Pons (tissue), 1 donor: ENCODE measurements around the gene RAB11FIP3.
"Not testable (repeated sequence)": the region's sequence is repeated elsewhere in the genome, so short reads cannot be mapped to it uniquely, and the experiment has no call there.

Experiments
- DNase-seq: peaks from one replicate; pipeline ENCODE4 v3.0.0-alpha.2; 2016; ENCODE audit warnings: low spot score

Gene RAB11FIP3

DNA sequence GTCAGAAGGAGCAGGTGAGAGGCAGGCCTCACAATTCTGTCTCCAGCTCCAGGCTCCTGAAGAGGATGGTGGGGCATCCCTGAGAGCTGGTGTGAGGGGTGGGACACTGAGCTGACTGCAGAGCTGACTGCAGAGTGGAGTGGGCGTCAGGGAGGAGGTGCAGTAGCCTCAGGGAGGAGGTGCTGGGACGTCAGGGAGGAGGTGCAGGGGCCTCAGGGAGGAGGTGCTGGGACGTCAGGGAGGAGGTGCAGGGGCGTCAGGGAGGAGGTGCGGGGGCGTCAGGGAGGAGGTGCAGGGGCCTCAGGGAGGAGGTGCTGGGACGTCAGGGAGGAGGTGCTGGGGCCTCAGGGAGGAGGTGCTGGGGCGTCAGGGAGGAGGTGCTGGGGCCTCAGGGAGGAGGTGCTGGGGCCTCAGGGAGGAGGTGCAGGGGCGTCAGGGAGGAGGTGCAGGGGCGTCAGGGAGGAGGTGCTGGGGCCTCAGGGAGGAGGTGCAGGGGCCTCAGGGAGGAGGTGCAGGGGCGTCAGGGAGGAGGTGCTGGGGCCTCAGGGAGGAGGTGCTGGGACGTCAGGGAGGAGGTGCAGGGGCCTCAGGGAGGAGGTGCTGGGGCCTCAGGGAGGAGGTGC, 41.9 kb downstream of the RAB11FIP3 start:
- DNase-seq = not testable (repeated sequence)

DNA sequence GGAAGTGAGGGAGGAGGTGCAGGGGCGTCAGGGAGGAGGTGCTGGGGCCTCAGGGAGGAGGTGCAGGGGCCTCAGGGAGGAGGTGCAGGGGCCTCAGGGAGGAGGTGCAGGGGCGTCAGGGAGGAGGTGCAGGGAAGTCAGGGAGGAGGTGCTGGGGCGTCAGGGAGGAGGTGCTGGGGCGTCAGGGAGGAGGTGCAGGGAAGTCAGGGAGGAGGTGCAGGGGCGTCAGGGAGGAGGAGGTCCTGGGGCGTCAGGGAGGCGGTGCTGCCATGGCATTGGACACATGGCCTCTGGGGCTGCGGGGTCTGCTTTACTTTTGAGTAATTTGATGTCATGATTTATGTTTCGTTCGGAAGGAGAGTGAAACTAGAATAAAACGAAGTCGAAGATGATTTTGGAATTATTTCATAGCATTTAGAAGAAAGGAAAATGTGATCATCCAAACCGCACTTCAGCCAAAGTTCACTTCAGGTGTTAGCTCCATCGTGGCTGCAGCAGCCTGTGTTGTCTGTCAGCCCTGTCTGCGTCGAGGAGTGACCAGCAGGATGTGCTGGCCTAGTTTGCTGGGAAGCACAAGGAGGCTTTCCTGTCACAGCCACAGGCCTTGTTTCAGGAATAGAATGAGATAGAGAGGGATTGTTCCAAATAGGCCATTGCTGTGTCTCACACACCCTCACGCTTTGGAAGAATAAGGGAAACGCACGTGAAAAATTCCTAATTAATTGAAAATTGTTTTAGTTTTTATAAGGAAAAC, 42.8 kb downstream of the RAB11FIP3 start:
- DNase-seq = peak; percentile 81

DNA sequence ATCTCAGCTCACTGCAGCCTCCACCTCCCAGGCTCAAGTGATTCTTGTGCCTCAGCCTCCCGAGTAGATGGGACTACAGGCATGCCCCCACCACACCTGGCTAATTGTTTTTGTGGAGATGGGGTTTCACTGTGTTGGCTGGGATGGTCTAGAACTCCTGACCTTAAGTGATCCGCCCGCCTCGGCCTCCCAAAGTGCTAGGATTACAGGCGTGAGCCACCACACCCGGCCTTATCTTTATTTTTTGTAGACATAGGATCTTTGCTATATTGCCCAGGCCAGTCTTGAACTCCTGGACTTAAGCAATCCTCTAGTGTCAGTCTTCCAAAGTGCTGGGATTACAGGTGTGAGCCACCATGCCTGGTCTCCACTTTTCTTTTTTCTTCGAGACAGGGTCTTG, 44.0 kb downstream of the RAB11FIP3 start:
- DNase-seq = not testable (repeated sequence)

DNA sequence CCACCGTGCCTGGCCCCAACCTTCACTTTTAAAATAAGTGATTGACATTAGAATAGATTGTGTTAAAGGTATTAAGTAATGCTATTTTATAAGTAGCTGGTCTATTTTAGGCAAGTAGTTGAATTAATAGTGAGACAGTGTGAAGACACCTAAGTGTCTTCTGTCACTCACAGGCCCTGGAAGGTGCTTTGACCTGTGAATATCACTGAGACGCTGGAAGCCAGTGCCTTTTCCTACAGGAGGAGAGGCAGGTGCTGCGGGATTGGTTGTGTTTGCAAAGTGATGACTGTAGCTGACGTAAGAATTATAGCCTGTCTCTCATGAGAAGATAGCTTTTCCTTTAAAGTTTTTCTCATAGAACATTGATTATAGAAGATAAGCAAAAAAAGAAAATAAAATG, 45.0 kb downstream of the RAB11FIP3 start:
- DNase-seq = no peak

DNA sequence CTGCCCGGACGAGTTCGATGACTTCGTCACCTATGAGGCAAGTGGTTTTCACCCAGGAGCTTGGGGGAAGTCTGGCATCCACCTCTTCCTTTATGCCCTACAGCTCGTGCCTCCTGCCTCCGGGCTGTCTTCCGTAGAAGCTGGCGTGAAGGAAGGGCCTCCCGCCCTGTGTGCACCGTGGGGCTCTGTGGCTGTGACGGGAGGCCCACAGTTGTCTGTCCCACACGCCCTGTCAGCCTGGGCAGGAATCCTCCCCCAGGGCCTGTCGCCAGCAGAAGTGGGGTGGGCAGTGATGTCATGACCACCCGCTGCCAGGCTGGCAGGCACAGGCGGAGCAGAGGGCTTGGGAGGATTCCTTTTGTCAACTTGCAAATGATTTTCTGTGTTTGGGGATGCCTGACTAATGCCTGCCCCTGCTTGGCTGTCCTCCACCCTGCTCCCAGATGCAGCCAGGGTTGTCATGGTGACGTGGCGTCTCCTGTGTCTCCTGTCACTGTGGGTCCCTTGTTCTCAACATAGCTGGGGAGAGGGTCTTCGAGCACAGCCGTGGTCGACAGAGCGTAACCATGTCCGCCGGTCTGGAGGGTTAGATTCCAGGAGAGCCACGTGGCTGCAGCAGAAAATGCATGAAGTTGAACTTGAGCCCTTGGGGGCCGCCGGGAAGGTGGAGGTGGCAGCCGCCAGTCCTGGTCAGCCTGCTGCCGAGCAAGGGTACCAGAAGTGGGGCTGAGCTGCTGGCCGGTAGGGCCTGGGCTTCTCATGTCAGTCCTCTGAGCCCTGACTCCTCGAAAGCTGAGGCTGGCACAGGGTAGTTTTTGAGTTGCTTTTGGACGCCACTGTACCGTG, 46.1 kb downstream of the RAB11FIP3 start:
- peak; percentile 96 for DNase-seq

DNA sequence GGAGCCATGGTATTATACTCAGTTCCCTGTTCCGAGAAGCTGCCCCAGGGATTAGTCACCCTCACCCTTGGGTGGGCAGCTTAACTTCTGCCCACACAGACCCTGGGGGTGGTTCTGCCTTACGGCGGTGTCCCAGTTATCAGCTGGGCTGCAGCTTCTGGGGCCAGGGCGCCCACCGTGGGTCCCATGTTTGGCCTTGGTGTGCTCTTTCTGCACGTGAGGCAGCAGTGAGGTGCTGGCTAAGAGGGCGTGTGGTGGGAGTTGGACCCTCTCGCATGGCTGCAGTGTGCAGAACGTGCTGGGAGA, 46.7 kb downstream of the RAB11FIP3 start:
- DNase-seq = no peak

DNA sequence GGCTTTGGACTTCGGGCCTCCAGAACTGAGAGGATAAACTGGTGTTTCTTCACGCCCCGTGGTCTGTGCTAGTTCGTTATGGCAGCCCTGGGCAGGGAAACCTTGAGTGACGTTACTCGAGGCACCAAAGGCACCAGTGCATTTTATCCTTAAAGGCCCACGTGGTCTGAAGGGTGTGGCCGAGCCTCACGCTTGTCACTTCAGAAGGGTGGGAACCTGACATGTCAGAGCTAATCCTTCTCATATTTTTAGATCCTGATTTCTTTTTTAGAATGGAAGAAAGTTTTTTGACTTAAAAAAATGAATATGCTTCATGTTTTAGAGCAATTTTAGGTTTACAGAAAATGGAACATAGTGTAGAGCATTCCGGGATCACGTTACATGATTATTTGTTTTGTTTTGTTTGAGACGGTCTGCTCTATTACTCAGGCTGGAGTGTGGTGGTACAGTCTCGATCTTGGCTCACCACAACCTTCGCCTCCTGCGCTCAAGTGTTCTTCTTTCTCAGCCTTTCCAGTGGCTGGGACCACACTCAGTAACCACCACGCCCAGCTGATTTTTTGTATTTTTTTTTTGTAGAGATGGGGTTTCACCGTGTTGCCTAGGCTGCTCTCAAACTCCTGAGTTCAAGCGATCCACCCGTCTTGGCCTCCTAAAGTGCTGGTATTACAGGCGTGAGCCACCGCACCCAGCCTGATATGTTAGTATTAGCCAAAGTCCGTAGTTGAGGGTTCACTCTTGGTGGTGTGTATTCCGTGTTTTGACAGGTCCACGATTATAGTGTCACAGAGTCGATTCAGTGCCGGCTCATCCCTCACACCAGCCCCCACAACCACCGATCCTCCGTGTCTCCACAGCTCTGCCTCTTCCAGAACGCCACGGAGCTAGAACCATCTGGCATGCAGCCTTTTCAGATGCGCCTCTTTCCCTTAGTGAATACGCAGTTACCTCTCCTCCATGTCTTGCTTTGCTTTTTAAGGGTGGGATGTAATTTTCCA, 47.9 kb downstream of the RAB11FIP3 start:
- DNase-seq = no peak

DNA sequence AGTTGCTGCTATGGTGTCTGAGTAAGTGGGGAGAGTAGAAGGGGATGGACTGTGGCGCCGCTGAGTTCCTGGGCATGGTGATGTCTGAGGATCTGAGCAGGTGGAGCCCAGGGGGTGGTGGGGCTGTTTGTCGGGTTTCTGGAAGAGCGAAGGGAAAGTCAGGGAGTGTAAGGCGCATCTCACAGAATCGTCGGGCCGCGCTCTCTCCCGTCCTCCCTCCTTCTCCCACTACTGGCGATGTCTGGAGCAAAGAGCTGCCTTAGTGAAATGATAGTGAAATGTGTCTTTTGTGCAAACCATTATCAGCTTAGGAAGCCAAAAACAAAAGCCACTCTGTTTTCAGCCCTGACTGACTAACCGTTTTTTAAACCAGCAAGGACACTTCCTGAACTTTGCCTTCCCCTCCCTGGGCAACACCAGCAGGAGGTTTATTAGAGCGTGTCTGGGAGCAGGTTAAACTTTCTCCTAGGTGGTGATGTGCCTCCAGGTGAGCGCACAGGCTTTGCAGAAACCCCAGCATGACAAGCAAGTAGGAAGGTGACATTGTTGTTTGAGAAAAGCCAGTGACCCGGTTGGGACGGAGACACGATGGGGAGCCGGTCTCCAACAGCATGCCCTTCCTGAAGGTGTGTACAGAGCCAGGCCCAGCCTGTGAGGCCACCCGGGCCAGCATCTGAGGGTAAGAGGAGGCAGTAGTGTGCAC, 49.1 kb downstream of the RAB11FIP3 start:
- peak; percentile 88 for DNase-seq

DNA sequence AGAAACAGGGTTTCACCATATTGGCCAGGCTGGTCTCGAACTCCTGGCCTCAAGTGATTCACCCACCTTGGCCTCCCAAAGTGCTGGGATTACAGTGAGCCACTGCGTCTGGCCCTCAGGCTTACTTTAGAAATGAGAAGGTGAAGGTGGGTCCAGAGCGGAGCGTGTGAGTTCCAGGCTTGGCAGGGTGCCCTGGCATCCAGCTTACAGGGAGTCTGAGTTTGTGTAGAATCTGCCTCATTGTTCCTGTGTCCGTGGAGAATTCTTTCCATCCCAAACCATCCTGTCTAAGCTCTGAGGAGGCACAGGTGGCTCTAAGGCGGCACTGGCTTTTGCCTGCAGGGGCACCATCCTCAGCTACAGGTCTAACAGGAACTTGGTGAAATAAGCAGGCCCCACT, 50.6 kb downstream of the RAB11FIP3 start:
- no peak for DNase-seq

DNA sequence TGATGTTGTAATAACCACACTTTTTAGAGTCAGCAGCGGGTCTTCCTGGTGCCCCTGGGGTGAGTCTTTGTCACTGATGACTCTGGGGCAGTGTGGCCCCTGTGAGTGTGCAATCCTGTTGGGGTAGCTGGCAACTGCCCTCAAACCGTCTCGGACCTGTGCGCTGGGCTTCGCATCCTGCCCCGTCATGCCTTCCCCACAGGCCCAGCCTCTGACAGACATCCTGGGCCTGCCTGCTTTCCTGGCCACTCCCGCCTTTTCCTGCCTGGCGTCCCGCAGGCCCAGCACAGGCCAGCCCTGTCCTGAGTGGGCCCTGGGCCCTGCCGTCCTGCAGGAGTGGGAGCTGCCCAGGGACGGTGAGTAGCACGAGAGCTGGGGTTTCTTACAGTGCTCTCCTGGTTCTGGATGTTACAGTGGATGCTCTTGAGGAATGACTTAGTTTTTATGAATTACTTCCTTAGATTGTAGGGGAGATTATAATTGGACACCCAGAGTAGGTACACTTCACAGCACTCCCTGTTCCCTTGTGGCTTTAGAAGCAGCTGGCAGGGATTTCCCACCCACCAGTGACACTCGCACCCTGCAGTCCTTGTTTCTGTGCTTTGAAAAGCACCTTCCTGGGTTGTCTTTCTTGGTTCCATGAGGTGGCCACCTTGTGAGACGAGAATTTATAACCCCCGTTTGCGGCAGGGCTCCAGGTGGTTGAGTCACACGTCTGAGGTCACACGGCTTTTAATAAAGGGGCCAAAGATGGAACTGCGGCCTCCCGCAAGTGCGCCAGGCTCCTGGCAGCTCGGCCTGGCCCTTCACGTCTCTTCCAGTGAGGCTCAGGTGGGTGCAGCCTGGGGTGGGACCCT, 52.1 kb downstream of the RAB11FIP3 start:
- no peak for DNase-seq

DNA sequence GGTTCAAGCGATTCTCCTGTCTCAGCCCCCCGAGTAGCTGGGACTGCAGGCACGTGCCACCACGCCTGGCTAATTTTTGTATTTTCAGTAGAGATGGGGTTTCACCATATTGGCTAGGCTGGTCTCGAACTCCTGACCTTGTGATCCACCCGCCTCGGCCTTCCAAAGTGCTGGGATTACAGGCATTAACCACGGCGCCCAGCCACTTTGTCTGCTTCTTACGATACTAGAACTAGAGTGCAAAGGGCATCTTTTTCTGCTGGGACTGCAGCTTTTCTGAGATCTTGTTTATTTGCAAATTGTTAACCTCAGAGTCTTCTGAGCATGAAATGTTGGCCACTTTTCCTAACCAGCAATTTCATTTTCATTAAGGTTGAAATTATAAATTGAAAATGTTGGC, 52.8 kb downstream of the RAB11FIP3 start:
- not testable (repeated sequence) for DNase-seq

DNA sequence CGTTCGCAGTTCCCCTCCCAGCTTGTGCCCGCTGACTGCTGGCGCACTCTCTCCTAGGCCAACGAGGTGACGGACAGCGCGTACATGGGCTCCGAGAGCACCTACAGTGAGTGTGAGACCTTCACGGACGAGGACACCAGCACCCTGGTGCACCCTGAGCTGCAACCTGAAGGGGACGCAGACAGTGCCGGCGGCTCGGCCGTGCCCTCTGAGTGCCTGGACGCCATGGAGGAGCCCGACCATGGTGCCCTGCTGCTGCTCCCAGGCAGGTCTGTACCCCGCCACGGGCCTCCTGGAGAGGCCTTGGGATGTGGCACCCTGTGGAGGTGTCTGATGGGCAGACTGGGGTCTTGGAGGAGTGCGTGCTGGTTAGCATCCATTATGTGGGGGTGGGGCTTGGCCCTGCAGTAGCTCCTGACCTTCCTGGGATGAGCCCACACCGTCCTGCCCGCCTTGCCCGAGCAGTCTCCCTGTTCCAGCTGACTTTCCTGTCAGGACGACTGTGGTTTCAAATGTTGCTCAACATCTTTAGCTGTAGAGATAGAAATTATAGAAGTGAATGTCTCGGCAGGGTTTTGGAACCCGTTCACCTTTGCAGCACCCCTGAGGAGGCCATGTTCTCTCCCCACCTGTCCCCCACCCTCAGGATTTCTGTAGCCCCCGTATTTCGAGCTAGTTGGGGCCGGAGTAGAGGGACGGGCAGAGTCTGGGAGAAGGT, 57.2 kb downstream of the RAB11FIP3 start:
- no peak for DNase-seq

DNA sequence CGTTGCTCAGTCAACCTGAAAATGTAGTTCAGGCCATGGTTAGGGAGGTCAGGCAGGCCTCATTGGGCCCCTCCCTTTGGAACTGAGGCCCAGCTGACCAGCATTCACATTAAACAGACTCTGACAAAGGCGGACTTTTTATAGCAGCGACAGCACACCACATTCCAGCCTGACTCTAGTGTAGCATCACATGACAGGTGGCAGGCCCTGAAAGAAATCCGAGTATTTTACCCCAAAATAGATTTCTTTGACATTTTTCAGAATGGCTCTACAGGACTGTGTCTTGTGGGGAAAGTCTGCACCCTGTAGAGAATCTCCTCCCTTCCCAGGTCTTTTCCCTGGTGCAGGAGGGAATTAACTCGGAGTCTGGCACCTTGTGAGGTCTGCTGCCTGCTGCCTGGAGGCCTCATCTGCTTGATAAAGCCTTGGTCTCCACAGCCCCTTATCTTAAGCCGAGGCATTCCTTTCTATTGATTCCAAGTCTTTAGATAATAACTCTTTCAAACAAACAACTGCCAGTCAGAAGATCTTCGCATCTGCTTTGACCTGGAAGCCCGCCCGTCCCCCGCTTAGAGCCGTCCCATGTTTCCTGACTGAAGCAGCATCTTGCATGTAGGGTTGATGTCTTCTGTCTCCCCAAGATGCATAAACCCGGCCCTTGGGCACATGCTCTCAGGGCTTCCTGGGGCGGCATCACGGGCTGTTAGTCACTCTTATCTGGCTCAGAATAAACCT, 58.1 kb downstream of the RAB11FIP3 start:
- peak; percentile 87 for DNase-seq

DNA sequence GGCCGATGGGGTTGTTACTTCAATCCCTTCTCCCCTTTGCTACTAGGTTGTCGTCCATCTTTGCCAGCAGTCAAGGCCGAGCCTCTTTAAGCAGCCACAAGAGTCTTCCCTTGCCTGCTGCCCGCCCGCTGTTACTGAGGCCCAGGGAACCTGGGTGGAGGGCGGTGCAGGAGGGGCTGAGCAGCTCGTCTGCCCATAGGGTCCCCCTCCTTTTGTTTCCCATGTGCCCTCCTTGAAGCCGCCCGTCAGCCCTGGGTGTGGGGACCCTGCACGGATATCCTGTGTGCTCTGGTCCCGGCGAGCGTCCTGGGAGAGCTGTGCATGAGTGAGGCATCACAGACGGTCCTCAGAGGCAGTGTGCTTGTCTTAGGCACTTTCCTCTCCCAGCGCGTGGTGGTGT, 64.2 kb downstream of the RAB11FIP3 start:
- no peak for DNase-seq

DNA sequence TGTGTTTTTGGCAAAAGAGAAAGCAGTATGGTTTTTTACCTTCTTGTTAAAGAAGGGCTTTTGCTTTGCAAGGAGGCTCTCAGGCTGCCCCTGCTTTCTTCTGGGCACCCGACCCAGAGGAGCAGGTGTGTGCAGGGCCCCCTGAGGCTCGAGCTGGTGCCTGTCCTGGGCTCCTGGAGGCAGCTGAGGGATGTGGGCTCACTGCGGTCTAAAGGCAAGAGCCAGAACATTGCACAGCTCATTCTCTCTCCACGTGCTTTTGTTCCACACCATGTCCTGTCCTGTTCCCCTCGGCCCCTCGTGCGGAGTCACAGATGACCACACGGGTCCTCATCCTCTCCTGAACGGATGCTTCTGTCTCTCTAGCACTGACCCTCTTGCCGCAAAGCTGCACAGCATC, 65.3 kb downstream of the RAB11FIP3 start:
- DNase-seq = no peak

DNA sequence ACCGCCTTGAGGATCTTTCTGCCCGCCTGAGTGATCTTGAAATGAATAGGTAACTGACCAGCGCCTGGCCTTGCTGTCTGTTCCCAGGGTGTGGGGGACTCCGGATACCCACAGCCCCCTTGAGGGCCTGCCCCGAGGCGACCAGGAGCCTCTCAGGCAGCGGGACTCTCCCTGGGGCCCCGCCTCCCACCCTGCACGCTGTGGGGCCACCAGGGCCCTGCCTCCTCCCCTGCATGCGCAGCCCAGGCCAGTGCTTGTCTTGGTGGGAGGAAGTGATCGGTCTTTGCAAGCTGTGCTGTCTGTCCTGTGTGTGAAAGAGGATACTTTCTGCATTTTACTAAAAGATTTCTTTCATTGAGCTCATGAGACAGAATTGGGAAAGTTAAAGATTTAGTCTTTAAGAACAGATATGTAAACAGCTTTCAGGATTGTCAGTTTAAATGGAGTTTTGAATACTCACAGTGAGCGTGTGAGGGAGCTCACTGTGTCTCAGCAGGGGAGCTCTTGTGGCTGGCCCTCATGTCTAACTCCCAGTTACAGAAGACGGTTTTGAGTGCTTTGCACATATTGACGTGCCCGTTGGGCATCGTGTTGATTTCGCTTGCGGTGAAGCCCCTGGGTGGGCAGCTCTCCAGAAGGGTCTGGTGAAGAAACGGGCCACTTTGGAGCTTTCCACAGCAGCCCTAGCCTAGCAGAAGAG, 65.9 kb downstream of the RAB11FIP3 start:
- DNase-seq = no peak

DNA sequence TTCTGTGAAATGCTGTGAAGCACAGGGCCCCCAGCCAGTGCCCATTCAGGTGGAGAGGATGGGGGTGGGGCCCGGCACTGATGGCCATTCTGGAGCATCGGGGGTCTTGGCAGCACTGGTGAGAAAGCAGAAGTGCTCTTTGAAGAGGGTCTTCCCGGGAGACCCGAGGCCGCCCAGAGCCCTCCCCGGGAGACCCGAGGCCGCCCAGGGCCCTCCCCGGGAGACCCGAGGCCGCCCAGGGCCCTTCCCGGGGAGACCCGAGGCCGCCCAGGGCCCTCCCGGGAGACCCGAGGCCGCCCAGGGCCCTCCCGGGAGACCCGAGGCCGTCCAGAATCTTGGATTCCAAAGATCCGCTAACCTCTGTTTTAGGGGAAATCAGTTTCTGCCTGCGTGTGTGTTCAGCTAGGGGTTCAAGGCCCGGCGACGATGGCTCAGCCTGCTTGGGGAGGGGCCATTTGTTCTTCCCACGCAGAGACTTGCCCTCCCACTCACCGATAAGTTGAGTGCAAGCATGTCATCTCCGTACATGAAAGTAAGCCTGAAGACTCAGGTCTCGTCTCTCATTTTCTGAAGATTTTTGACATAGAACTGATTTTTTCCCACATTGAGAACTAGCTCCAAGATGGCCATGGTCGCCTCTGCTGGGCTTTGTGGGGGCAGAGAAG, 66.9 kb downstream of the RAB11FIP3 start:
- no peak for DNase-seq

DNA sequence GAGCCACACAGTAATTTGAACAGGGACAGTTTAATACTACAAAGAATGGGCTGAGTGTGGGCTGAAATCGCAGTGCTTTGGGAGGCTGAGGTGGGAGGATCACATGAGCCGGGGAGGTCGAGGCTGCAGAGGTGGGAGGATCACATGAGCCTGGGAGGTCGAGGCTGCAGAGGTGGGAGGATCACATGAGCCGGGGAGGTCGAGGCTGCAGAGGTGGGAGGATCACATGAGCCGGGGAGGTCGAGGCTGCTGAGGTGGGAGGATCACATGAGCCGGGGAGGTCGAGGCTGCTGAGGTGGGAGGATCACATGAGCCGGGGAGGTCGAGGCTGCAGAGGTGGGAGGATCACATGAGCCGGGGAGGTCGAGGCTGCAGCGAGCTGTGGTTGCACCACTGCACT, 69.2 kb downstream of the RAB11FIP3 start:
- DNase-seq = not testable (repeated sequence)
